Gastroesophageal sphincter (tissue), 4 donors: ENCODE data around the gene NOD2. TPM values are rescaled to one million over a fixed set of nuclear protein-coding genes. Genes with fewer than 3 reads are reported as not detected.

Experiments
- ATAC-seq: fragments of 150-250 bp; one replicate; pipeline ENCODE4 v1.9.1; 2016; ENCODE audit warnings: mild to moderate bottlenecking, moderate library complexity
- H3K27ac ChIP-seq, 4 donors: fragments of 200-600 bp; sonication (generic) in 3 of 4; 1 replicate in 3 of 4; 2 replicates in 1 of 4; pipeline ENCODE4 v1.5.1; 2016 to 2019
- H3K27me3 ChIP-seq: fragments of 200-600 bp; sonication (generic); one replicate; pipeline ENCODE4 v1.5.1; 2019
- H3K36me3 ChIP-seq, 2 donors: fragments of 200-600 bp; sonication (generic); one replicate each; pipeline ENCODE4 v1.5.1; 2019; ENCODE audit warnings: control low read depth in 1 of 2
- H3K4me1 ChIP-seq, 3 donors: fragments of 200-600 bp; sonication (generic); 1 replicate in 2 of 3; 2 replicates in 1 of 3; pipeline ENCODE4 v1.5.1; 2016 to 2019; ENCODE audit warnings: control low read depth in 2 of 3
- H3K4me3 ChIP-seq, 2 donors: fragments of 200-600 bp; sonication (generic); one replicate each; pipeline ENCODE4 v1.5.1; 2019; ENCODE audit warnings: mild to moderate bottlenecking in 1 of 2, moderate library complexity in 1 of 2
- H3K9me3 ChIP-seq, 3 donors: fragments of 200-600 bp; sonication (generic); one replicate each; pipeline ENCODE4 v1.5.1; 2017 to 2019; ENCODE audit warnings: control low read depth in 2 of 3
- CTCF ChIP-seq, 4 experiments: fragments of 200-600 bp in 2 of 4; fragments of 450-650 bp in 2 of 4; sonication (generic) in 1 of 4; IDR thresholded peaks; one replicate each; pipeline ENCODE4 v1.5.1; 2017 to 2019; ENCODE audit warnings: antibody characterized with exemption in 4 of 4, mild to moderate bottlenecking in 2 of 4, moderate library complexity in 2 of 4
- EP300 ChIP-seq: sonication (generic); formaldehyde crosslinking; IDR thresholded peaks from one replicate; pipeline ENCODE4 v1.6.1; 2017; ENCODE audit warnings: antibody characterized with exemption, mild to moderate bottlenecking
- POLR2A ChIP-seq, 2 donors: fragments of 450-650 bp; IDR thresholded peaks; one replicate each; pipeline ENCODE4 v1.6.1; 2017; ENCODE audit warnings: antibody characterized with exemption in 2 of 2, mild to moderate bottlenecking in 2 of 2, moderate library complexity in 1 of 2
- POLR2AphosphoS5 ChIP-seq: sonication (generic); formaldehyde crosslinking; IDR thresholded peaks from one replicate; pipeline ENCODE4 v1.6.1; 2017; ENCODE audit warnings: antibody characterized with exemption
- WGBS, 2 donors: methylation state at CpG; one replicate each; pipeline ENCODE4 v1.1.5; 2018; ENCODE audit warnings: low coverage in 1 of 2; 5-methylcytosine and 5-hydroxymethylcytosine counted together
- total RNA-seq, 4 donors: library from RNA; depleted of rRNA; stranded (reverse); fragments of >200 nt; gene quantifications; one replicate each; pipeline ENCODE4 v1.1.0, GENCODE V29; 2016

The NOD2 gene
- total RNA-seq, 4 donors from 2014 or later: 0.82 to 5.9 (median 3.5) TPM

GRCh38 chr16:50761267-50761666 lies 67.9 kb downstream of the NOD2 start:
- Histone ChIP-seq H3K27ac (no peak overlapping the region), H3K4me3 (no peak overlapping the region), H3K4me1 (peaks cover 0 to 22% (median 0%) of the 10 kb centered on the region in 3 donors), H3K36me3 (peaks cover 0 to 25% of the 10 kb centered on the region in 2 donors), H3K27me3 (no peaks in the 10 kb centered on the region), H3K9me3 (peaks cover 0 to 8% (median 0%) of the 10 kb centered on the region in 3 donors)
- no peak for TF ChIP-seq CTCF (IDR thresholded peaks at IDR 0.05)
- no peak for TF ChIP-seq EP300
- no peak for TF ChIP-seq POLR2AphosphoS5
- no peak for TF ChIP-seq POLR2A (IDR thresholded peaks at IDR 0.05)
- no peak for ATAC-seq
- 40 to 67% methylated on average over 1 of the region's 1 CpG for WGBS, 2 donors

GRCh38 chr16:50762241-50762640 lies 68.8 kb downstream of the NOD2 start:
- H3K9me3 ChIP-seq: peaks cover 0 to 10% (median 0%) of the 10 kb centered on the region in 3 donors
- H3K4me1 ChIP-seq: peaks cover 0 to 22% (median 0%) of the 10 kb centered on the region in 3 donors
- 60 to 74% methylated on average over 2 to 3 of the region's 3 CpGs for WGBS, 2 donors
- peaks cover 0 to 25% of the 10 kb centered on the region in 2 donors for H3K36me3 ChIP-seq
- no peak for ATAC-seq
- no peaks in the 10 kb centered on the region for H3K27me3 ChIP-seq
- H3K4me3 ChIP-seq: no peak overlapping the region
- no peak overlapping the region for H3K27ac ChIP-seq
- no peak for TF ChIP-seq CTCF (IDR thresholded peaks at IDR 0.05)
- TF ChIP-seq POLR2A (IDR thresholded peaks at IDR 0.05): no peak
- TF ChIP-seq POLR2AphosphoS5: no peak
- no peak for TF ChIP-seq EP300

- no peak overlapping the region for H3K27ac ChIP-seq
- H3K4me1 ChIP-seq: peaks cover 0 to 22% (median 0%) of the 10 kb centered on the region in 3 donors
- H3K9me3 ChIP-seq: peaks cover 0 to 10% (median 0%) of the 10 kb centered on the region in 3 donors
- no peak overlapping the region for H3K4me3 ChIP-seq
- TF ChIP-seq POLR2A (IDR thresholded peaks at IDR 0.05): no peak
- TF ChIP-seq EP300: no peak
- no peak for TF ChIP-seq CTCF (IDR thresholded peaks at IDR 0.05)
- TF ChIP-seq POLR2AphosphoS5: no peak
- H3K36me3 ChIP-seq: peaks cover 0 to 20% of the 10 kb centered on the region in 2 donors
- 90 to 100% methylated on average over 2 of the region's 2 CpGs for whole genome bisulfite sequencing, 2 donors
- no peaks in the 10 kb centered on the region for H3K27me3 ChIP-seq
- no peak for ATAC-seq
These were observed 69.8 kb downstream of the NOD2 start for GRCh38 chr16:50763211-50763610.

DNA sequence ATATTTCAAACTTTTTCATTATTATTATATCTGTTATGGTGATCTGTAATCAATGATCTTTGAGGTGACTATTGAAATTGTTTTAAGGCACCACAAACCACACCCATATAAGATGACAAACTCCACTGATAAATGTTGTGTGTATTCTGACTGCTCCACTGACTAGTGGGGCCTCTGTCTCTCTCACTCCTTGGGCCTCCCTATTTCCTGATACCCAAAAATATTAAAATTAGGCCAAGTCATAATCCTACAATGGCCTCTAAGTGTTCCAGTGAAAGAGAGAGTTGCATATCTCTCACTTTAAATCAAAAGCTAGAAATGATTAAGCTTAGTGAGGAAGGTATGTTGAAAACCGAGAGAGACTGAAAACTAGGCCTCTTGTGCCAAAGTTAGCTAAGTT lies 71.9 kb downstream of the NOD2 start:
- peaks cover 0 to 27% of the 10 kb centered on the region in 2 donors for H3K36me3 ChIP-seq
- no peak overlapping the region for H3K4me3 ChIP-seq
- TF ChIP-seq POLR2A (IDR thresholded peaks at IDR 0.05): no peak
- TF ChIP-seq POLR2AphosphoS5: no peak
- no peak for TF ChIP-seq EP300
- no peak for TF ChIP-seq CTCF (IDR thresholded peaks at IDR 0.05)
- no peaks in the 10 kb centered on the region for H3K27me3 ChIP-seq
- no peak overlapping the region for H3K27ac ChIP-seq
- 100% methylated on average over 1 of the region's 1 CpG for WGBS, 2 donors
- H3K9me3 ChIP-seq: peaks cover 0 to 10% (median 0%) of the 10 kb centered on the region in 3 donors
- H3K4me1 ChIP-seq: peaks cover 0 to 22% (median 0%) of the 10 kb centered on the region in 3 donors
- ATAC-seq: no peak

GRCh38 chr16:50765861-50766260 lies 72.5 kb downstream of the NOD2 start:
- ATAC-seq: no peak
- Histone ChIP-seq H3K4me3 (no peak overlapping the region), H3K9me3 (peaks cover 0 to 10% (median 0%) of the 10 kb centered on the region in 3 donors), H3K27ac (no peak overlapping the region), H3K4me1 (peaks cover 0 to 22% (median 0%) of the 10 kb centered on the region in 3 donors), H3K27me3 (no peaks in the 10 kb centered on the region), H3K36me3 (peaks cover 0 to 27% of the 10 kb centered on the region in 2 donors)
- 100% methylated on average over 1 of the region's 1 CpG for WGBS, 2 donors
- TF ChIP-seq POLR2A (IDR thresholded peaks at IDR 0.05): no peak
- TF ChIP-seq CTCF (IDR thresholded peaks at IDR 0.05): no peak
- no peak for TF ChIP-seq POLR2AphosphoS5
